IMR-90 (cell line): ENCODE results near the gene CRYBA1. TPM values are rescaled to one million over a fixed set of nuclear protein-coding genes. Genes with fewer than 3 reads are reported as not detected.

Experiments
- ATAC-seq: fragments of 200-7000 bp; cut with Tn5 transposase; 2 replicates; pipeline ENCODE4 v1.9.1; 2020; ENCODE audit warnings: low read depth, mild to moderate bottlenecking, moderate library complexity
- BruUV-seq: library from RNA; stranded (reverse); fragments of 400-500 nt; replicated peaks from 2 replicates; lab custom pipeline; 2021; lab: Mats Ljungman, UMichigan
- CTCF ChIA-PET: fragments of 300-600 bp; formaldehyde crosslinking; extraction: SDS; loops from one replicate; lab custom pipeline; 2021; ENCODE audit warnings: antibody characterized with exemption; lab: Yijun Ruan, JAX
- POLR2A ChIA-PET: fragments of 300-600 bp; sonication (Branson Sonifier 250); formaldehyde crosslinking; loops from one replicate; lab custom pipeline; 2022; ENCODE audit warnings: antibody characterized with exemption; ENCODE audit not compliant: unreplicated experiment; lab: Charles Lee
- DNase-seq: peaks from one replicate; pipeline ENCODE4 v3.0.0; 2013
- H2AFZ ChIP-seq: replicated peaks from 2 replicates; pipeline ENCODE3; 2013; ENCODE audit warnings: low read length, mild to moderate bottlenecking; ENCODE audit not compliant: poor library complexity
- H2AK5ac ChIP-seq: 2 replicates; pipeline ENCODE4 v1.6.1; 2013; ENCODE audit warnings: low read depth, low read length, inconsistent platforms
- H2AK9ac ChIP-seq: replicated peaks from 2 replicates; pipeline ENCODE3; 2013; ENCODE audit warnings: mild to moderate bottlenecking, low read depth, low read length, moderate library complexity; ENCODE audit not compliant: poor library complexity
- H2BK120ac ChIP-seq: 2 replicates; pipeline ENCODE4 v1.6.1; 2013; ENCODE audit warnings: low read depth, low read length, inconsistent platforms
- H2BK15ac ChIP-seq: 3 replicates; pipeline ENCODE4 v1.6.1; 2013; ENCODE audit warnings: low read depth, low read length, inconsistent platforms
- H2BK20ac ChIP-seq: 2 replicates; pipeline ENCODE4 v1.6.1; 2013; ENCODE audit warnings: low read depth, mild to moderate bottlenecking, inconsistent platforms, low read length, moderate library complexity
- H2BK5ac ChIP-seq: 2 replicates; pipeline ENCODE4 v1.6.1; 2013; ENCODE audit warnings: mild to moderate bottlenecking, low read depth, low read length, inconsistent platforms; ENCODE audit not compliant: poor library complexity, severe bottlenecking
- H3K14ac ChIP-seq: replicated peaks from 2 replicates; pipeline ENCODE4 v1.6.1; 2013; ENCODE audit warnings: low read depth, low read length, inconsistent platforms
- H3K18ac ChIP-seq: 2 replicates; pipeline ENCODE4 v1.6.1; 2013; ENCODE audit warnings: low read depth, low read length, control low read depth
- H3K23ac ChIP-seq: 2 replicates; pipeline ENCODE4 v1.6.1; 2013; ENCODE audit warnings: low read depth, low read length, inconsistent platforms
- H3K27ac ChIP-seq: 2 replicates; pipeline ENCODE4 v1.5.1; 2013; ENCODE audit warnings: mild to moderate bottlenecking, control low read depth, low read length; ENCODE audit not compliant: insufficient read depth
- H3K27me3 ChIP-seq: 2 replicates; pipeline ENCODE4 v1.6.1; 2013; ENCODE audit warnings: low read length; ENCODE audit not compliant: control insufficient read depth, insufficient read depth
- H3K36me3 ChIP-seq: 2 replicates; pipeline ENCODE4 v1.6.1; 2013; ENCODE audit warnings: low read length, mixed read lengths; ENCODE audit not compliant: control insufficient read depth, insufficient read depth
- H3K4ac ChIP-seq: 2 replicates; pipeline ENCODE4 v1.6.1; 2013; ENCODE audit warnings: low read depth, low read length, inconsistent platforms
- H3K4me1 ChIP-seq: 2 replicates; pipeline ENCODE4 v1.6.1; 2013; ENCODE audit warnings: low read length, mixed read lengths; ENCODE audit not compliant: control insufficient read depth, insufficient read depth
- H3K4me2 ChIP-seq: 2 replicates; pipeline ENCODE4 v1.6.1; 2013; ENCODE audit warnings: low read depth, mild to moderate bottlenecking, control low read depth, low read length, moderate library complexity
- H3K4me3 ChIP-seq: 2 replicates; pipeline ENCODE4 v1.5.1; 2013; ENCODE audit warnings: low read depth, mild to moderate bottlenecking, control low read depth, low read length, moderate library complexity; ENCODE audit not compliant: insufficient read depth
- H3K56ac ChIP-seq: 2 replicates; pipeline ENCODE4 v1.6.1; 2013; ENCODE audit warnings: low read length, inconsistent platforms; ENCODE audit not compliant: insufficient read depth; ENCODE audit errors: extremely low read depth
- H3K79me1 ChIP-seq, 2 experiments: 2 replicates each; pipeline ENCODE4 v1.6.1; 2013; ENCODE audit warnings: low read length in 2 of 2, inconsistent platforms in 1 of 2, low read depth in 1 of 2
- H3K9ac ChIP-seq: 2 replicates; pipeline ENCODE4 v1.6.1; 2013; ENCODE audit warnings: low read depth, low read length, control low read depth
- H3K9me1 ChIP-seq: 2 replicates; pipeline ENCODE4 v1.6.1; 2013; ENCODE audit warnings: low read length, inconsistent platforms; ENCODE audit not compliant: insufficient read depth
- H3K9me3 ChIP-seq: 2 replicates; pipeline ENCODE4 v1.6.1; 2013; ENCODE audit warnings: low read length; ENCODE audit not compliant: control insufficient read depth, insufficient read depth
- H4K20me1 ChIP-seq: 2 replicates; pipeline ENCODE4 v1.6.1; 2013; ENCODE audit warnings: low read length, inconsistent platforms; ENCODE audit not compliant: insufficient read depth
- H4K5ac ChIP-seq: 2 replicates; pipeline ENCODE4 v1.6.1; 2013; ENCODE audit warnings: mild to moderate bottlenecking, low read depth, low read length, control low read depth
- H4K8ac ChIP-seq, 2 experiments: 2 replicates each; pipeline ENCODE4 v1.6.1; 2013; ENCODE audit warnings: low read depth in 2 of 2, low read length in 2 of 2, control low read depth in 1 of 2, inconsistent platforms in 1 of 2
- H4K91ac ChIP-seq: 2 replicates; pipeline ENCODE4 v1.6.1; 2013; ENCODE audit warnings: low read depth, low read length, inconsistent platforms; ENCODE audit not compliant: insufficient read depth
- CEBPB ChIP-seq: IDR thresholded peaks from 2 replicates; pipeline ENCODE4 v1.6.1; 2012; ENCODE audit warnings: low read depth, low read length, improper control_type of control experiment
- FOS ChIP-seq: fragments of 150-350 bp; IDR thresholded peaks from 2 replicates; pipeline ENCODE4 v1.6.1; 2016; ENCODE audit warnings: low read depth, low read length
- MAZ ChIP-seq: IDR thresholded peaks from 2 replicates; pipeline ENCODE4 v1.6.1; 2012; ENCODE audit warnings: low read depth, mild to moderate bottlenecking, low read length, improper control_type of control experiment, moderate library complexity, borderline replicate concordance
- POLR2A ChIP-seq: IDR thresholded peaks from 2 replicates; pipeline ENCODE4 v1.6.1; 2012; ENCODE audit warnings: mild to moderate bottlenecking, low read depth, low read length
- RFX5 ChIP-seq: IDR thresholded peaks from 2 replicates; pipeline ENCODE4 v1.8.0; 2012; ENCODE audit warnings: low read depth, mild to moderate bottlenecking, low read length, moderate library complexity
- WGBS, 2 experiments: methylation state at CpG; one replicate each; pipeline versions ENCODE4 v1.1.5 to v1.1.7; 2013; ENCODE audit warnings: missing lambda C conversion rate in 2 of 2; ENCODE audit not compliant: insufficient read length in 1 of 2; ENCODE audit errors: extremely low coverage in 2 of 2; 5-methylcytosine and 5-hydroxymethylcytosine counted together
- dilution Hi-C: fragments of 300-500 bp; cut with HindIII; formaldehyde crosslinking; loops from one replicate; pipeline ENCODE4 v1.14.3; 2018; ENCODE audit warnings: low sequenced_read_pairs; ENCODE audit not compliant: unreplicated experiment
- in situ Hi-C: fragments of 300-500 bp; cut with MboI; formaldehyde crosslinking; loops from 3 replicates; pipeline ENCODE4 v1.14.3; 2019; ENCODE audit warnings: low sequenced_read_pairs, inconsistent platforms, mixed read lengths
- intact Hi-C: fragments of 100-400 bp; cut with micrococcal nuclease; formaldehyde crosslinking; loops from 2 replicates; pipeline ENCODE4 v1.10.0; 2022
- polyA plus RNA-seq, 3 experiments: library from polyadenylated mRNA; depleted of rRNA; stranded (reverse); fragments of >200 nt; gene quantifications; 2 replicates each; pipeline ENCODE4 v1.2.3, GENCODE V29; 2012; ENCODE audit warnings: low replicate concordance in 1 of 3
- total RNA-seq: library from RNA; depleted of rRNA; stranded (reverse); fragments of >200 nt; gene quantifications from 2 replicates; pipeline ENCODE4 v1.2.3, GENCODE V29; 2012

The CRYBA1 gene
- total and polyA plus RNA-seq, 2 of the 4 experiments (the other 2 are of a cell fraction) = not detected

DNA sequence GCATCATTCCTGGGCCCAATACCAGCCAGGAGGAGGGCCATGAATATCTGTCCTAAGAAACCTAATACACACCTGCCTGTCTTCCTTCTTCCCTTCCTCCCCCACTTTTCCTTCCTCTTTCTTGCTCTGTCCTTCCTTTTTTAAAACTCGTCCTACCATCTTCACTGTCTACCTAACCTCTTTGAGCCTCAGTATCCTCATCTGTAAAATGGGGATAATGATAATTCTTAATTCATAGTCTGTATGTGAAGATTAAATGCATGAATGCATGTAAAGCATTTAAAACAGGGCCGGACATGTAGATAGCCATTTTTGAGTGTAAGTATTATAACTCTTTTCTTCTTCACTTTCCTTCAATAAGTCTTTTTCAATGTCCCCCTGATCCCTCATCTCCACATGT, 560 bp downstream of the CRYBA1 start:
- Histone ChIP-seq H3K23ac (no peak overlapping the region), H3K36me3 (no peaks in the 10 kb centered on the region), H2AK9ac (no peak overlapping the region), H3K79me1 (peaks cover 0 to 35% of the 10 kb centered on the region in 2 experiments; a peak in 2 of 4 replicates), H2BK120ac (peak overlapping the region; percentile 37; the same call in 1 of the 2 replicates), H3K18ac (no peak overlapping the region), H3K9me1 (peaks cover 22% of the 10 kb centered on the region), H4K5ac (no peak overlapping the region), H4K20me1 (no peaks in the 10 kb centered on the region), H4K8ac (no peak overlapping the region), H3K4me1 (peaks cover 20% of the 10 kb centered on the region), H2AK5ac (peak overlapping the region; percentile 43; the same call in 1 of the 2 replicates), H2BK5ac (no peak overlapping the region), H3K9ac (no peak overlapping the region), H4K91ac (no peak overlapping the region), H3K9me3 (no peaks in the 10 kb centered on the region), H2BK15ac (peak overlapping the region; percentile 64; the same call in 1 of the 3 replicates), H3K4me3 (no peak overlapping the region), H3K27ac (no peak overlapping the region), H3K56ac (no peak overlapping the region), H3K4ac (peak overlapping the region; percentile 40), H2AFZ (no peak overlapping the region), H3K4me2 (no peak overlapping the region), H3K14ac (no peak overlapping the region), H2BK20ac (0 out of 2 replicates have a peak overlapping the region, but pooled peaks have one; percentile 41), H3K27me3 (no peaks in the 10 kb centered on the region)
- dilution Hi-C loops = no loop called here
- no TSS peak for BruUV-seq
- ChIA-PET CTCF (no interaction called here), POLR2A (no interaction called here)
- ATAC-seq = no peak
- in situ Hi-C loops = no loop called here
- WGBS, 2 experiments = no CpG with 5 or more reads among the region's 2 CpGs
- intact Hi-C loops = no loop called here
- TF ChIP-seq MAZ (no peak), FOS (no peak), CEBPB (no peak), RFX5 (no peak), POLR2A (no peak)
- no peak for DNase-seq
